SK-N-SH treated with all-trans-retinoic acid at 6 μM for 48 hours (cell line): ENCODE results near the gene TK1.

Source experiments
- ATAC-seq: fragments of 200-7000 bp; cut with Tn5 transposase; 3 replicates; pipeline ENCODE4 v1.9.1; 2020; ENCODE audit warnings: mild to moderate bottlenecking, moderate library complexity
- ARNTL ChIP-seq: fragments of 450-650 bp; formaldehyde crosslinking; IDR thresholded peaks from 2 replicates; pipeline ENCODE4 v1.5.0; 2020; ENCODE audit warnings: low read depth, mild to moderate bottlenecking, moderate library complexity, borderline replicate concordance
- CREB5 ChIP-seq: fragments of 250-450 bp; sonication (Bioruptor Pico); IDR thresholded peaks from 2 replicates; pipeline ENCODE4 v1.5.1; 2020; ENCODE audit warnings: low read depth, mild to moderate bottlenecking, moderate library complexity
- CSDC2 ChIP-seq: fragments of 250-450 bp; sonication (Bioruptor Pico); IDR thresholded peaks from 2 replicates; pipeline ENCODE4 v1.5.0; 2020; ENCODE audit warnings: mild to moderate bottlenecking, moderate library complexity
- ESRRG ChIP-seq: fragments of 250-450 bp; sonication (Bioruptor Pico); IDR thresholded peaks from 2 replicates; pipeline ENCODE4 v1.6.1; 2021; ENCODE audit warnings: mild to moderate bottlenecking
- GLIS3 ChIP-seq: fragments of 250-450 bp; sonication (Bioruptor Pico); IDR thresholded peaks from 2 replicates; pipeline ENCODE4 v1.5.0; 2020; ENCODE audit warnings: mild to moderate bottlenecking, moderate library complexity
- ISL1 ChIP-seq: fragments of 250-450 bp; sonication (Bioruptor Pico); IDR thresholded peaks from 2 replicates; pipeline ENCODE4 v2.1.2; 2022; ENCODE audit warnings: mild to moderate bottlenecking, moderate library complexity
- OSR1 ChIP-seq: fragments of 250-450 bp; sonication (Bioruptor Pico); IDR thresholded peaks from 2 replicates; pipeline ENCODE4 v1.8.0; 2022; ENCODE audit warnings: moderate library complexity, mild to moderate bottlenecking, inconsistent platforms
- PATZ1 ChIP-seq: fragments of 250-450 bp; sonication (Bioruptor Pico); IDR thresholded peaks from 2 replicates; pipeline ENCODE4 v1.8.0; 2020; ENCODE audit warnings: mild to moderate bottlenecking, moderate library complexity, borderline replicate concordance
- POU6F1 ChIP-seq: fragments of 250-450 bp; sonication (Bioruptor Pico); IDR thresholded peaks from 2 replicates; pipeline ENCODE4 v1.8.0; 2021; ENCODE audit warnings: low read depth, mild to moderate bottlenecking, moderate library complexity, borderline replicate concordance
- PPARA ChIP-seq: fragments of 250-450 bp; sonication (Bioruptor Pico); IDR thresholded peaks from 2 replicates; pipeline ENCODE4 v1.5.0; 2020; ENCODE audit warnings: mild to moderate bottlenecking, borderline replicate concordance
- RARB ChIP-seq: fragments of 250-450 bp; sonication (Bioruptor Pico); IDR thresholded peaks from 2 replicates; pipeline ENCODE4 v1.8.0; 2021; ENCODE audit warnings: mild to moderate bottlenecking, moderate library complexity
- SNAI2 ChIP-seq: fragments of 250-450 bp; sonication (Bioruptor Pico); IDR thresholded peaks from 2 replicates; pipeline ENCODE4 v1.5.0; 2020; ENCODE audit warnings: mild to moderate bottlenecking, moderate library complexity
- TCF4 ChIP-seq: fragments of 250-450 bp; sonication (Bioruptor Pico); IDR thresholded peaks from 2 replicates; pipeline ENCODE4 v1.8.0; 2021; ENCODE audit warnings: mild to moderate bottlenecking, moderate library complexity, borderline replicate concordance
- TOX ChIP-seq: fragments of 250-450 bp; sonication (Bioruptor Pico); IDR thresholded peaks from 2 replicates; pipeline ENCODE4 v1.8.0; 2021; ENCODE audit warnings: mild to moderate bottlenecking, moderate library complexity, borderline replicate concordance
- TSHZ2 ChIP-seq: fragments of 250-450 bp; sonication (Bioruptor Pico); IDR thresholded peaks from 2 replicates; pipeline ENCODE4 v1.5.0; 2020; ENCODE audit warnings: mild to moderate bottlenecking, moderate library complexity
- ZC3H10 ChIP-seq: fragments of 250-450 bp; sonication (Bioruptor Pico); IDR thresholded peaks from 2 replicates; pipeline ENCODE4 v1.5.1; 2021; ENCODE audit warnings: mild to moderate bottlenecking, moderate library complexity
- ZFP3 ChIP-seq: fragments of 250-450 bp; sonication (Bioruptor Pico); IDR thresholded peaks from 2 replicates; pipeline ENCODE4 v1.5.0; 2020; ENCODE audit warnings: mild to moderate bottlenecking, moderate library complexity
- ZFP30 ChIP-seq: fragments of 450-650 bp; formaldehyde crosslinking; IDR thresholded peaks from 2 replicates; pipeline ENCODE4 v1.5.0; 2022; ENCODE audit warnings: mild to moderate bottlenecking, moderate library complexity
- ZNF565 ChIP-seq: fragments of 450-650 bp; formaldehyde crosslinking; conservative IDR thresholded peaks from 2 replicates; pipeline ENCODE4 v1.5.0; 2020; ENCODE audit warnings: low read depth, mild to moderate bottlenecking, moderate library complexity
- ZNF70 ChIP-seq: fragments of 450-650 bp; formaldehyde crosslinking; IDR thresholded peaks from 2 replicates; pipeline ENCODE4 v1.5.0; 2020; ENCODE audit warnings: mild to moderate bottlenecking, moderate library complexity
- ZNF8 ChIP-seq: fragments of 450-650 bp; formaldehyde crosslinking; IDR thresholded peaks from 2 replicates; pipeline ENCODE4 v1.5.0; 2020; ENCODE audit warnings: mild to moderate bottlenecking, moderate library complexity

The TK1 gene

GRCh38 chr17:78128551-78129350 lies 58.1 kb downstream of the TK1 start, which contains the start of gene TMC6:
Gene TMC6, minus strand, starts transcription at chr17:78128755. Its CDS starts 1,923 bp downstream, at chr17:78126832.
- peak; percentile 7 for ATAC-seq

GRCh38 chr17:78127888-78128550 lies 58.8 kb downstream of the TK1 start:
- TF ChIP-seq ZNF8 (CRISPR knock-in tag), result no peak
- no peak for TF ChIP-seq SNAI2 (CRISPR knock-in tag)
- TF ChIP-seq POU6F1 (CRISPR knock-in tag), result no peak
- no peak for TF ChIP-seq ZNF70 (CRISPR knock-in tag)
- no peak for TF ChIP-seq ZFP30
- no peak for TF ChIP-seq OSR1
- TF ChIP-seq ZNF565 (CRISPR knock-in tag), result no peak
- no peak for TF ChIP-seq RARB (CRISPR knock-in tag)
- TF ChIP-seq CSDC2 (CRISPR knock-in tag), result no peak
- no peak for TF ChIP-seq PPARA
- TF ChIP-seq TCF4 (CRISPR knock-in tag), result no peak
- no peak for TF ChIP-seq ZC3H10 (CRISPR knock-in tag)
- TF ChIP-seq TSHZ2, result no peak
- no peak for TF ChIP-seq ZFP3 (CRISPR knock-in tag)
- no peak for TF ChIP-seq GLIS3 (CRISPR knock-in tag)
- TF ChIP-seq ISL1, result no peak
- TF ChIP-seq TOX, result no peak
- no peak for TF ChIP-seq PATZ1 (CRISPR knock-in tag)
- no peak for TF ChIP-seq CREB5 (CRISPR knock-in tag)
- peak; percentile 10 for ATAC-seq

More at GRCh38 chr17:78128551-78129350, 58.1 kb downstream of the TK1 start, which contains the start of gene TMC6:
- TF ChIP-seq CREB5 (CRISPR knock-in tag) (no peak), OSR1 (no peak), ESRRG (CRISPR knock-in tag) (no peak), ISL1 (no peak), ARNTL (CRISPR knock-in tag) (no peak), ZNF70 (CRISPR knock-in tag) (no peak), TOX (no peak), ZNF8 (CRISPR knock-in tag) (no peak), GLIS3 (CRISPR knock-in tag) (no peak), ZFP30 (no peak)
